ELF-1 (cell line): Measurements from ENCODE around the gene PRR7.
A peak's percentile ranks its signal among the peaks of the same experiment; 100 is the strongest.
"Not testable (repeated sequence)": the region's sequence is repeated elsewhere in the genome, so short reads cannot be mapped to it uniquely, and the experiment has no call there.

Experiments
- DNase-seq: peaks from one replicate; pipeline ENCODE4 v3.0.0-alpha.2; 2016; ENCODE audit warnings: low read depth, low spot score

PRR7 gene, protein sequence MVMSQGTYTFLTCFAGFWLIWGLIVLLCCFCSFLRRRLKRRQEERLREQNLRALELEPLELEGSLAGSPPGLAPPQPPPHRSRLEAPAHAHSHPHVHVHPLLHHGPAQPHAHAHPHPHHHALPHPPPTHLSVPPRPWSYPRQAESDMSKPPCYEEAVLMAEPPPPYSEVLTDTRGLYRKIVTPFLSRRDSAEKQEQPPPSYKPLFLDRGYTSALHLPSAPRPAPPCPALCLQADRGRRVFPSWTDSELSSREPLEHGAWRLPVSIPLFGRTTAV

DNA sequence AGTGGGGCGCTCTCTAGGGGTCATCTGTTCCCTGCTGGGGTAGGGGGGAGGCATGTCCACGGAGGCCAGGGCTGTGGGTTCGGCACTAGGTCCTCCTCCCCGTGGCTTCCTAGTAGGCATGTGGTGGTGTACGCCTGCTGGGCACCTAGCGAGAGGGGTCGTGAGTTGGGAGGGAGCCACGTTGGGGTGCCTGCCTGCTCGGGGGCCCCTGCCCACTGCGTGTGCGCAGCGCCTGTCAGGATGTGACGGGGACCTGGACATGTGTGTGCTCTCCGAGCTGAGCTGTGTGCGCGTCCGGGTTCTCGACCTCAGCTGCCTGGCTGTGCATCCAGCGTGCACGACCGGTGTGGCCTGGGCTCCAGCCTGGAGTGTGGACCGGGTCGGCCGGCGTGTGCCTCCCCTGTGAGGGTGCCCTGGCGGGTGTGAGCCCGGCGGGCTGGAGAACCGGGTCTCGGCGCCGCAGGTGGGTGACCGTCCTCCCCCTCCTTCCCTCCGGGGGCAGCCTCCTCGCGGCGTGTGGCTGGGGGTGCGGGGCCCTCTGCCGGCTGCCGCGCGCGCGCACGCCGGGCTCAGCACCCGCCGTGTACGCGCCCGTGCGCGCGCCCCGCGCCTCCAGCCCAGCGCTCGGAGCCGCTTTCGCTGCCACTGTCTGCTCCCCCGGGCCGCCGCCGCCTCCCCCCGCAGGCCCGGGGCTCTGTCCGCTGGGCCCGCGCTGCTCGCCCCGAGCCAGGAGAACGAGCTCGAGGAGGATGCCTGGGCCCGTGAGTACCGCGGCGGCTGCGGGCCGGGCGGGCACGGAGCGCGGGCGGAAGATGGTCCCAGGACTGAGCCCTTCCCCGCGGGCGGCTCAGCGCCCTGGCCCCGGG, at the start of gene PRR7:
Gene PRR7 (plus strand): TSS at position 615 of the 866 bp plus-strand sequence. CDS start 8,254 bp downstream, outside the sequence.
- peak; percentile 61 for DNase-seq

DNA sequence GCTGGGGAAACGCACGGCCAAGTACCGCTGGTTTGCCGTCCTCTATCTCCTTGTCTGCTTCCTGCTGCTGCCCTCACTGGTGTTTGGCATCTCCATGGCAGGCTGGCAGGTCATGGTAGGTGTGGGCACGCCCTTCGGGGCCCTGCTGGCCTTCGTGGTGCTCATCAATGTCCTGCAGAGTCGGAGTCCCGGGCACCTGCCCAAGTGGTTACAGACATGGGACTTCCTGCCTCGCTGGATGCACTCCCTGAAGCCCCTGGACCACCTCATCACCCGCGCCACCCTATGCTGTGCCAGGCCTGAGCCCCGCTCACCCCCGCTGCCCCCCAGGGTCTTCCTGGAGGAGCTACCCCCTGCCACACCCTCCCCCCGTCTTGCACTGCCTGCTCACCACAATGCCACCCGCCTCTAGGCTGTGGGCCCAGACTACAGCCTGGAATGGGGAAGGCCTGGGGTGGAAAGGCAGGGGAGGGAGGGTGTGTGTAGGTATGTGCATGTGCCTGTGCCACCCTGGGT, 48.7 kb upstream of the PRR7 start:
- DNase-seq = no peak

DNA sequence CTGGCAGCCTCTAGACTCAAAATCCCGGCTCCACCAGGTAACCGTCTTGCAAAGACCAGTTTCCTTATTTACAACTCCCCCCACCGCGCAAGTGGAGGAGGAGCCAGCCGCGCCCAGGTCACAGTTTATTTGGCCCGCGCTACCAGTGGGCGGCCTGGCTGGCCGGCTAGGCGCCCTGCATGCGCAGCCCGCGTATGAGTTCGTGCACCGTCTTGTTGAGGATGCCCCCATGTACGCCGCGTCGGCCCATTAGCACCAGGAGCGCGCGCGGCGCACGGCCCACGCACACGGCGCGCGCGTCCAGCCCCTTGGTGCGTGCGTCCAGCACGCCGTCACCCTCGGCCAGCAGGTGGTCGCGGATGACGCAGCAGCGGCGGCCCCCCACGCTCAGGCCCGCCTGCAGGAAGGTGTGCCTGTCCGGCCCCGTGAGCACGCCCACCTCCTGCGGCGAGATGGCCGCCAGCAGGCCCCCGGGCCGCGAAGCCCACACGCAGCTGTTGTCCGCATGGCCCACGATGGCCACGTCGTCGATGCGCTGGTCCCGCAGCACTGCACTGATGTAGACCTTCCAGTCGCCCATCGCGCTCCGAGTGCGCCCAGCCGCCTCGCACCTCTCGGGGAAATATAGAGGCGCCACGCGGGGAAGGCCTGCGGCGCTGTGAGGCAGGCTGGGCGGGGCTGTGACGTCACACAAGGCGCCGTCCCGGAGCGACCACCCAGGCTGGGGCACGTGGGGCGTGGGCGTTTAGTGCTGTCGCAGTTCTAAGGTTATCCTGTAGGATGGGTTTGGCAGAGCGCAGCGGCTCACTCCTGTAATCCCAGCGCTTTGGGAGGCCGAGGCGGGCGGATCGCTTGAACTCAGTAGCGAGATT, 46.4 kb upstream of the PRR7 start, which contains the start of gene PFN3:
Gene PFN3 (minus strand): TSS at position 665 of the 872 bp plus-strand sequence. CDS start 85 bp downstream, at position 580.
- DNase-seq = peak; percentile 80

DNA sequence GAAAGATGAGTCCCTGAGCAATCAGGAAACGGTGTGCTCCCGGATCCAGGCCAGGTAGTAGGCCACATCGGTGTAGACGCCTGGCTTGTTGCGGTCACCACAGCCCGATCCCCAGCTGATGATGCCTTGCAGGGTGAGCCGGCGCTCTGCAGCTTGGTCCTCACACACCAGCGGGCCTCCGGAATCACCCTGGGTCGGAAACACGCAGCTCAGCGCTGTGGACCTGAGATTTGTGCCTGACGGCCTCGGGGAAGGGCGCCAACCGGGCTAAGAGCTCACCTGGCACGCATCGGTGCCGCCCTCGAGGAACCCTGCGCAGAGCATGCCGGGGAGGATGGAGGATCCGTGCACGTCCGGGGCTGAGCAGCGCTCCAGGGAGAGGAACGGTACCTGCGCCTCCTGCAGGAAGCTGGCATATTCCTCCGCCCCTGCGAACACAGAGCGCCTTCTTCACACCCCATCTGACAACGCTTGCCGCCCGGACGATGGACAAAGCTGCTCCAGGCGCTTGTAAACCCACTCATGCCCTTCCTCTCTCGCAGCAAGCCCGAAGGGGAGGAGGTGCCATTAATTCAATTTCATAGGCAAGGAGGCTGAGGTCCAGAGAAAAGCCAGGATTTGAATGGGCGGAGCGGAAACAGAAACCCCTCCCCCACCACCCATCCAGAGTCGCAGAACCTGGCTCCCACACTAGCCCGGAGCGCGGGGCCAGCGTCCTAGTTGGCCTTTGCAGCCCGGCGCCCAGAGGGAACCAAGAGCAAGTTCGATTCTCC, 44.2 kb upstream of the PRR7 start:
- DNase-seq = peak; percentile 89

DNA sequence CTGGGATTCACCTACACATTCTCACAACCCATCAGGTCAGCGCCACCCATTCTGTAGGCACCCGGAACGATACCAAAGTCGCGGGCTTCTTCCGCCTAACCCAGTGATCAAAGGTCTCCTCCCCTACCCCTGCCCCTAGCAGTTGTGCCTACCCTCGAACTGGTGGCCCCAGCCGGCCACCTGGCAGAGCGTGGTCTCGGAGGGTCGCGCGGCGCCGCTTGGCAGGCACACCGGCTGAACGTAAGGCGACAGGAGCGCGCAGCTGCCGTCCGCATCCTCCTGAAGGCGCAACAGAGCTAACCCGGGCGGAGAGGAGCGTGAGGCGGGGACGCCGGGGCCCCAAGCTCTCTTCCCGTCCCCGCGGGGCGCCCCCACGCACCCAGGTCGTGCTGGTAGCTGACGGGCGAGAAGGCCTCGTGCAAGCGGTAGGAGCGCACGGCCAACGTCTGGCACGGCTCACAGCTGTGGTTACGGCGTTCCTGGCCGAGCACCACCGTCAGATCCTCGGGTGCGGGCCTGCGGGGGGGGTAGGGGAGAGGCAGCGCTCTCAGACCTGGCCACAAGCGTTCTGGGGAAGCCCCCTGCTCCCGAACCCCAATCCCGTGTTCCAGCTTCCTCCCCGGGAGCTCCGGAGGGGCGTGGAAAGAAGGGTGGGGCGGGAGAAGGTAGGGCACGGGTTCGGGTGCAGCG, 43.4 kb upstream of the PRR7 start:
- peak; percentile 29 for DNase-seq

DNA sequence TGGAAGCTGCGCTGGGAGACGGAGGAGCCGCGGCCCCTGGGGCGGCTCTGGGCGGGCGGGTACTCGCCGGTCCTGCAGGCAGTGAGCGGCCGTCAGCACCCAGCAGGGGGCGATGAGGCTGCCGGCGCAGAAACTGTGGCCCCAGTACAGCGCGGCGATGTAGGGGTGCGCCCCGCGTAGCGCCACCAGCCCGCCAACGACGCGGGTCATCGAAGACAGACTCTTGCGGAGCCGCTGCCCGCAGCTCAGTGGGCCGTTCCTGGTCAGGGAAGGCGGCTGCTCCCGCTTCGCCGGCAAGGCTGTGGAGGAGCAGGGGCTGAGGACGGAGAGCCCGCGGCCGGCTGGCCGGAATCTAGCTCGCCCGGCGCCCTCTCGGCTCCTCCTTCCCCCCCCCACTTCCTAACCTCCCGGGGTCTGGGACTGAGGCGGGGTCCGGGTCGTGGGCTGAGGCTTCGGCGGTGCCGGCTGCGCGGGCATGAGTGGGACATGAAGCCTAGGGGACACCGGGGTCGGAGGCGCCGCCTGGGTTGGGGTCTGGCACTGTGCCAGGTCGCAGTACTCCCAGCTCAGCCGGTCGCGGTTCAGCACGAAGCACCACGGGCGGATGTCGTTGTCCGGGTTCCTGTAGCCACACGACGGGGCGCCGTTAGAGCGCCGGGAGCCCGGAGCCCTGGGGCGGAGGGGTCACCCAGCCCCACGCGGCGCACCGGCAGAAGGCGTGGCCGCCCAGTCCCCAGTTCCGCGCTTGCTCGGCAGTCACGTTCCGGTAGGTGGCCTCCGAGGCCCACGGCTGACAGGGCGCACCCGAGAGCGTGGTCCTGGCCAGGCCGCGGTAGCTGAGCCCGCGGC, 42.6 kb upstream of the PRR7 start:
- DNase-seq = peak; percentile 65

DNA sequence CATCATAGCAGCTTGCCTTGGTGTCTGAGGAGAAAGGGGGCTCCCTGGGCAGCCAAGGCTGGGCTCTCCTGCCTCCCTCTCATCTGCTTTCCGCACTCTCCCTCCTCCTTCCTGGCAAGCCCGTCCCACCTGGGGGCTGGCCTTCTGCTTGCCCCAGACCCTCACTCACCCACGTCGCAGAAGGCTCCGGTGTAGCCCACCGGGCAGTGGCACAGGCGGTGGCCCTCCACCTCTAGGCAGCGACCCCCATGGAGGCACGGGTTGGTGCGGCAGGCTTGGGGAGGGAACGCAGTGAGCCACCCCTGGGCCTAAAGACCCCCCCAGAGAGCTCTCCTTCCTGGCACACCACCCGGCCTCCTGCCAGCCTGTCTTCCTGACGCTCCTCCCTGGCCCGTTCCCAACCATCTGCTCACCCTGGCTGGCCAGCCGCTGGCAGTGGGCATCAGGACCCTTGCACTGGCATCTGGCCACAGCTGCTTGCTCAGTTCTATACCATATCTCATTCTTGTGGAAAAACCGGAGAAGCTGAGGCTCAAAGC, 41.9 kb upstream of the PRR7 start:
- no peak for DNase-seq

DNA sequence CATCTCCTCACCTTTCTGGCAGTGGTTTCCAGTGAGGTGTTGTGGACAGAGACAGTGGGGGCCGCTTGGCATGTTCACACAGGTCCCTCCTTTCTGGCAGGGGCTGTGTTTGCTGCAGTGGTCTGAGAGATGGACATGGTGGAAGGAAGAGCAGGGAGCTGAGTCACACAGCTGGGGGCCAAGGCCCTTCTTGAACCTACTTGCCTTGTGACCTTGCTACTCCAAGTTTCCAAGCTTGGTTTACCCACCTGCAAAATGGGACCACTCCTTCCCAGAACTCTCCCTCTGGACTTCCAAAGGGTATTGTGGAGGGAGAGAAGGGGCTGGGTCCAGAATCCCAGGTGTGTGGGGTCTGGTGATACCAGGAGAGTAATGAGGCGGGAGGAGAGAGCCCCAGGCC, 41.3 kb upstream of the PRR7 start:
- DNase-seq = no peak

DNA sequence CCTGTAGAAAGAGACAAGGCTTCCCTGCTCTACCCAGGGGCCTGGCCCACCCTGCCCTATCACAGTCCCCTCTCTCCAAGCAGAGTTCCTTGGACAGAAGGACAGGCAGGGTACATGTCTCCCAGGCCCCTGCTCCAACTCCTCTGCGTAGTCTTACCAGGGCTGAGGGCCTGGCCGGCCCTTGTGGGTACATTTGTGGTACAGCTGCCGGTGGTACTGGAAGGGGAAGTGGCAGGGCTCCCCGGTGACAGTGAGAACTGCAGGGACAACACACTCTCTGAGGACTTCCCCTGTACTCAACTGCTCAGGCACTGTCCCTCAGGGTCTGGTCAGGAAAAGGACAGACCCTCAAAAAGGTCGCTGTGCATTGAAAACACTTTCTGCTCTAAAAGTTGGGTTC, 40.8 kb upstream of the PRR7 start:
- DNase-seq = no peak

DNA sequence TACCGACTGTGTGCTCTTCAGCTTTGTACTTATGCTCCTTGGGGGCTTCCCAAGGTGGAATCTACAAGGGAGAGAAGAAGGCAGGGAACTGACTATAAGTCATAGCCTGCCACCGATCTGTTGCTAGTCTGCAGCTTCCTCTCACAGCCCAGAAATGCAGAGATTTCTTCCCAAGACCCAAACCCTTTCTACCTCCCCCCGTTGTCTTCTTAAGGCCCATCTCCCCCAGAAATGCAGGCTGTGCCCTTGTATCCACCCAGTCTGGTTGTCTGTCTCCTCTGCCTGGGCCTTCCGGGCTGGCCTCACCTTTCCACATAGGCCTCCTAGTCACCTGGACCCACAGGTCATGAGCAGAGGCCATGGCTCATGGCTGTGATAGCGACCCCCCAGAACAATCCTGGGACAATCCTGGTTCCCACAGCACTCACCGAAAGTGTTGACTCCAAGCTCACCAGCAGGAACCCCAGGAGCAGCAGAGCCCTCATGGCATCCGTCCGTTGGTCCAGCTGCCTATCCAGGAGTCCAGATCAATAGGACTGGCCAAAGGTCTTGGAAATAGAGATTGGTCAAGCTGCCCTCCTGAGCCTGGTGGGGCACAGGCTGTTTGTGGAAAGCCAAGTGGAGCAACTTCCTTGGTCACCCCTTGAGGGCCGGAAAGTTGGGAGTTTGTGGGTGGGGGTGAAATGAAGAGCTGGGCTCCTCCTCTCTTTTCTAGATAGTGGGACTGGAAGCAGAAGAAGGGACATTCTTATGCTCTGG, 37.4 kb upstream of the PRR7 start, which contains the start of gene F12:
Gene F12 (minus strand): TSS at position 522 of the 759 bp plus-strand sequence. CDS start 37 bp downstream, at position 485.
- no peak for DNase-seq

DNA sequence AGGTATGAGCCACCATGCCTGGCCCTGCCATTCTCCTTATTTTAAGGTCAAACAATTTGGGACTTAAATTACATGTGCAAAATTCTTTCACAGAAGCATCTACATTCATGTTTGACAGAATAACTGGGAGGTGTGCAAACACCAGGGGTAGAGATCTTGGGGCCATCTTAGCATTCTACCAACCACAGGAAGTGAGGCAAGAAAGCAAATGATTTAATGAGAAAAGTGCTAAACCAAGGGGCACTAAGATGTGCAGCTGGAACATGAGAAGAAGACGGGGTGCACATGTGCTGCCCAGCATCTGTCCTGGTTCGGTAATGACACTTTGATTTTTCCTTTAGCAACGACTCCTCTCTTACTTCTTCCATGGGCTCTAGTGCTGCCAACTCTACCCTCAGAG, 36.0 kb upstream of the PRR7 start:
- no peak for DNase-seq

DNA sequence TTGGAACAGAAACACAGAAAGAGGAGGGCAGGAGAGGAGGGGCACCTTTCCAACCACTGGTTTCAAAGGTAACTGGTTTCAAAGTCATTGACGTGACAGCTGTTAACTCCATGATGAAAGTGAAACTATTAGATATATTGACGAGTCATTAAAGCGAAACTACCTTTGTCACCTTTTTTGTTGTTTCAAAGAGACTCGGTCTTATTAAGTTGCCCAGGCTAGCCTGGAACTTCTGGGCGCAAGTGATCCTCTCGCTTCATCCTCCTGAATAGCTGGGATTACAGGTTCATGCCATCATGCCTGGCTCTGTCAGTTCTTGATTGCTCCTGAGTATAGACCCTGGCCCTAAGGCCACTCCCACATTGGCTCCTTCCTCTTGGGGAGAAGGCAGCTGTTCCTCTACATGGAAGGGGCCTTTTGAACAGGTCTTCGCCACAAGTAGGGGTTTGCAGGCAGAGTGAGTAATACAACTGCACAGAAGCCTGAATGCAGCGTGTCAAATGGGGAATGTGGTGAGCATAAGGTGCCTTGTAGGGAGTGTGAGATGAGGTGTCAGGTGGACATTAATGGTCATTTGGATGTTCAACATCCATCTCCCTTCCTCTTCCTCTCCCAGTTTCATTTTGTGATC, 33.9 kb upstream of the PRR7 start:
- DNase-seq = no peak

DNA sequence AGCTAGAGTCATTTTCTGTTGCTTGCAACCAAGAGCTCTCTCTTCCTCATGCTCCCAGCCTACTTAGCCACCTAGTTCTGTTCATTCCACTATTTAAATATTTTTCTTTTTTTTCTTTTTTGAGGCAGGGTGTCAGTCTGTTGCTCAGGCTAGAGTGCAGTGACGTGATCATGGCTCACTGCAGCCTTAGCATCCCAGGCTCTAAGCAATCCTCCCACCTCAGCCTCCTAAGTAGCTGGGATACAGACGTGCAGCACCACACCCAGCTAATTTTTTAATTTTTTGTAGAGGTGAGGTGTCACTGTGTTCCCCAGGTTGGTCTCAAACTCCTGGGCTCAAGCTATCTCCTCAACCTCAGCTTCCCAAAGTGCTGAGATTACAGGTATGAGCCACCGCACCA, 32.1 kb upstream of the PRR7 start:
- DNase-seq = no peak

DNA sequence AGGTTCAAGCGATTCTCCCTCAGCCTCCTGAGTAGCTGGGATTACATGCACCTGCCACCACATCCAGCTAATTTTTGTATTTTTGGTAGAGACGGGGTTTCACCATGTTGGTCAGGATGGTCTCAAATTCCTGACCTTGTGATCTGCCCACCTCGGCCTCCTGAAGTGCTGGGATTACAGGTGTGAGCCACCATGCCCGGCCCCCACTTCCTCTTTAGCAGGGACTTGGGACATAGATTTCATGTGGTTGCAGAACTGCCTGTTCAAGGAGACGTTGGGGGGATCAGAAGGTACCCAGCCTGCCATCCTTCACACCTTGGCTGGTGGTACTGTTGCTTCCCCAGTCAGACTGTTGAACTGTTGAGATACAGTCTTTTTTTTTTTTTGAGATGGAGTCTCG, 29.5 kb upstream of the PRR7 start:
- not testable (repeated sequence) for DNase-seq

DNA sequence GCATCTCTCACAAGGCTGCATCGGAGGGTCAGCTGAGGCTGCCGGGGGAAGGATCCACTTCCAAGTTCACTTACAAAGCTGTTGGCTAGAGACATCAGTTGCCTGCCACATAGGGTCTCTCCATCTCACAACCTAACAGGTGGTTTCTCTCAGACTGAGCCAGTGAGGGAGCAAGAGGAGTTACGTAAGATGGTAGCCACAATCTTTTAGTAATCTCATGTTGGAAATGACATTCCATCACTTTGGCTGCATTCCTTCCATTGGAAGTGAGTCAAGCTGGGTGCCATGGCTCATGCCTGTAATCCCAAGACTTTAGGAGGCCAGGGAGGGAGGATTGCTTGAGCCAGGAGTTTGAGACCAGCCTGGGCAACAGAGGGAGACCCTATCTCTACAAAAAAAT, 27.6 kb upstream of the PRR7 start:
- no peak for DNase-seq

DNA sequence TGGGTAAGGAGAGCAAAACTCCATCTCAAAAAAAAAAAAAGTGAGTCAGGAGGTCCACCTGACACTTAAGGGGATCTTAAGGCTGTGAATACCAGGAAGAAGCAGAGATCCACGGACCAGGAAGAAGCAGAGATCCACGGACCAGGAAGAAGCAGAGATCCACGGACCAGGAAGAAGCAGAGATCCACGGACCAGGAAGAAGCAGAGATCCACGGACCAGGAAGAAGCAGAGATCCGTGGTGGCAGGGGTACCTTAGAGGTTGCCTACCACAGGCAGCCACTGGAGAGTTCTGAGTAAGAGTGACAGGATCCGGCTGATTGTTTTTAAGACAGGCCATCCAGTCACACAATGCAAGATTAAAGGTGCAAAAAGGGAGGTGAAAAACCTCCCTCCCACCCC, 26.1 kb upstream of the PRR7 start:
- DNase-seq = not testable (repeated sequence)

DNA sequence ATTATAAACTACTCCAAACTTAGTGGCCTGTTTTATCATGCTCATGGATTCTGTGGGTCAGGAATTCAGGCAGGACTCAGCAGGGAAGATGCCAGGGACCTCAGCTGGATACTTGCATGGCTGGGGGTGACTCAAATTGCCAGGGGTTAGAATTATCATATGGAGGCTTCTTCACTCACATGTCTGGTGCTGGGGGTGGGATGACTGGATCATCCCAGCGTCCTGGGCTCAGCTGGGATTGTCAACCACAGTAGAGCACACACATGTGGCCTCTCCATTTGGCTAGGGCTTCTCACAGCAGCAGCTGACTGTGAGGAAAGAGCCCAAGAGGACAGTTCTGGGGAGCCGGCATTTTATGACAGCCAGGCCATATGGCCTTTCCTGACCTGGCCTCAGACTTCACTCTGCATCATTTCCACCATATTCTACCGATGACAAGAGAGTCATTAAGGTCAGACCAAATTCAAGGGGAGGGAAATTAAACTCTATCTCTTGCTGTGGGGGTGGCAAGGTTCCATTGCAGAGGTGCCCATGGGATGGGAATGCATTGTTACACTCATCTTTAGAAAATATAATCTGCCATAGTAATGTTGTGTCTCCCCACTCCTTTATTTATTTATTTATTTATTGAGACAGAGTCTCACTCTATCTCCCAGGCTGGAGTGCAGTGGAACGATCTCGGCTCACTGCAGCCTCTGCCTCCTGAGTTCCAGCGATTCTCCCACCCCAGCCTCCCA, 25.4 kb upstream of the PRR7 start:
- DNase-seq = no peak
